ENCODE results near the gene TULP4.

Gene TULP4

DNA sequence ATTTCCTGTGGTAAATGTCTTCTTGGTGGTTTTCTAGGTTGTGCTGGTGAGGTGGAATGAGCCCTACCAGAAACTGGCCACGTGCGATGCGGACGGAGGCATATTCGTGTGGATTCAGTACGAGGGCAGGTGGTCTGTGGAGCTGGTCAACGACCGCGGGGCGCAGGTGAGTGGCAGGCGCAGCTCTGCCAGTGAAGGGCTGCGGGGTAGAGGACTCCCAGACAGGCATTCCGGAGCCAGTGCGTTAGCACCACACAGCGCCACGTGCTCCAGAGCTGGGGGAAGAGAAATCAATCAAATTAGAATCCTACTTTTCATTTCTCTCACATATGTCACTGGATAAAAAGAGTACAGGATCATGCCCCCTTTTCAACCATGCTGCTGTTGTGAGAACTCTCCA is 100.8 kb downstream of the TULP4 start:
- DNase-seq (ENCODE audit: insufficient read length, low spot score) (no peak), FAIRE-seq (no peak)

DNA sequence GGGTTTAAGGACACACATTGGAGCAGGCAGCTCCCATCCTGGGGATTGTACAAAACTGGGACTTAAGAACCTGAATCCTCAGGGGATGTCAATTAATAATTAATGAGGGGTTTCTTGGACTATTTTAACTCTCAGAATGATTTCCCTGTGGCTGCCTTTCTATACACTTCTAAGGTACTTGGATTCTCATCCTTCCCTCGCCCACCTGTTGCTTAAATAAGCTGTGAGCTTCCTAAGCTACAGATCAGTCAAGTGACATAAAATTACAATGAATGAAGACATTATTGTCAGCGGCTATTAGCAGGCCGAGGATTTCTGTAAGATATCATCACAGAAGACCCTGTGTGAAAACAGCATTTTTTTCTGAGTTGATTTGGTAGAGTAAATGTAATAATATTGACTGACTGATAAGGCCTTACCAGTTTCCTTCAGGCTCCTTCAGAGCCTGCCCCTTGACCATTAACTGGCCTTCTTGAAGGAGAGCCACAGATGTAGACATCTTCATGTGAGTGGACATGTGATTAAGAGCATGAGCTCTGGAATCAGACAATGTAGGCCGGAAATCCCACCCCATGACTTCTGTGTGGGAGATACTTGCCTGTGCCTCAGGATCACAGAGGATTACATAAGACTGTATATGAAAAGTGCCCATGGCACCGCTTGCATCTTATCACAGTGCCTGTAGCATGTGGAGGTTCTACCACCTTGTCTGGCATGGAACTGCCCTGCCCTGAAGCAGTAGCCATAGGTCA is 101.7 kb downstream of the TULP4 start:
- no peak for DNase-seq (ENCODE audit: insufficient read length, low spot score)
- FAIRE-seq = no peak

DNA sequence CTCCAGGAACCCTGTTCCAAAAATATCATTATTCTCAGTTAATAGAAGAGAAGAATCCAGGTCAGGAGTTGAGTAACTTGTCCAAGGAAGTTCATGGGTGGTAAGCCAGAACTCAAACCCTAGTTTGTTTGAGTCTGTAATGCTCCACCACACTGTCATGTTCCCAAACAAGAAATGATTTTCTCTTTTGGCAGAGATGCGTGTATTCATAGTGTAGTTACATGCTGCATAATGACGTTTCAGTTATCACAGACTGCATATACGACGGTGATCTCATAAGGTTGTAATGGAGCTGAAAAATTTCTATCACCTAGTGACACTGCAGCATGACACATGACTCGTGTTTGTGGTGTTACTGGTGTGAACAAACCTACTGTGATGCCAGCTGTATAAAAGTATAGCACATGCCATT is 102.6 kb downstream of the TULP4 start:
- no peak for FAIRE-seq
- DNase-seq (ENCODE audit: insufficient read length, low spot score) = no peak

DNA sequence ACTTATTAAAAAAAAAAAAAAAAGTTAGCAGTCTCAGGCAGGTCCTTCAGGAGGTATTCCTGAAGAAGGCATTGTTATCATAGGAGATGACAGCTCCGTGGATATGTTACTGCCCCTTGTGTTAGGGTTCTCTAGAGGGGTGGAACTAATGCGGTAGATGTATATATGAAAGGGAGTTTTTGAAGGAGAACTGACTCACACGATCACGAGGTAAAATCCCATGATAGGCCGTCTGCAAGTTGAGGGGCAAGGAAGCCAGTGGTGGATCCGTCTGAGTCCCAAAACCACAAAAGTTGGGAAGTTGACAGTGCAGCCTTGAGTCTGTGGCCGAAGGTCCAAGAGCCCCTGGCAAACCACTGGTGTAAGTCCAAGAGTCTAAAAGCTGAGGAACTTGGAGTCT is 103.4 kb downstream of the TULP4 start:
- DNase-seq (ENCODE audit: insufficient read length, low spot score) (no peak), FAIRE-seq (no peak)

DNA sequence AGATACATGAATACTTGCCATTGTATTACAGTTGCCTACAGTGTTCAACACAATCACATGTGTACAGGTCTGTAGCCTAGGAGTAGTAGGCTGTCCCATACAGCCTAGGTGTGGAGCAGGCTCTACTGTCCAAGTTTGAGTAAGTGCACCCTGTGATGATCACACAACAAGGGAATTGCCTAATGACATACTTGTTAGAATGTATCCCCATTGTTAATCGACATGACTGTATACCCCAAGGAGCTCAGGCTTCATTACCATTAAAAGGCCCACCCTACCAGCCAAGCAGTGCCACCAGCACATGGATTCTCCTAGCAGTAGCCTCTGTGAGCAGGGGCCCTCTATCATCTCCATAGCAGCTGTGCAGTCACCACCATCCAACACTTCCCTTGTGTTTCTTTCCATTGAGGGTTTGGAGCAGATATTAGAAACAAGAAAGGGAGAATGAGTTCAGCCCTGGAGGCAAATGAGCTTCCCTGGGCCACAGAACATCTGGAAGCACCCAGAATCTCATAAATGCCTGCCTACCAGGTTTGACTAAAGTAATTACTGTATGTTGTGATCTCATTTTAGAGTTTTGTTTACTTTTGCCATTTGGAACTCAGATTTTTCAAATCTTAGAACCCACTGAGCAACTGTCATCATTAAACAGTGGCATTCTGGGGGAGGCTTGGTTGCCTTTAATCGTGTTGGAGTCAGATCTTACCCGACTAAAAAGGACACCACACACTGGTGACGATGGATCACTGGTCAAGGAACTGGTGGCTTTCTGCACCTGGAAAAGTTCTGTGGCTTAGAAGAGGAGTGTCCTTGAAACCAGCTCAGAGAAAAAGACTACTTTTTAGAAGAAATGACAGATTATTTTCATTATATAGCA is 104.9 kb downstream of the TULP4 start:
- DNase-seq (ENCODE audit: insufficient read length, low spot score) = no peak
- FAIRE-seq = no peak

DNA sequence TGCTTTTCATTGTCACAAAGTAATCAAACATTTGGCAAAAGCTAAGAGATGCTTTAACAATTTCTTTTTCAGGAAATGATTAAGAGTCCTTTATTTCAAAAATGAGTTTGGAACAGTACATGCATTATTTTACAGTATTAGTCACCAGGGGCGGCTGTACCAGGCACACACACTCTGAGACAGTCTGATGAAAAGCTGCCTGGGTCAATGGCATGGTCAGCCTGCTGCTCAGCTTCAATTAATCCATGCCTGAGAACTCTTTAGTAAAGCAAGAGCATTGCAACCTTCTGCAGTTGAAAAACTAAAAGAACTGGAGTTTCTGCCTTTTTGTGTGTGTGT is 105.5 kb downstream of the TULP4 start:
- DNase-seq (ENCODE audit: insufficient read length, low spot score) (peak; percentile 12), FAIRE-seq (no peak)

DNA sequence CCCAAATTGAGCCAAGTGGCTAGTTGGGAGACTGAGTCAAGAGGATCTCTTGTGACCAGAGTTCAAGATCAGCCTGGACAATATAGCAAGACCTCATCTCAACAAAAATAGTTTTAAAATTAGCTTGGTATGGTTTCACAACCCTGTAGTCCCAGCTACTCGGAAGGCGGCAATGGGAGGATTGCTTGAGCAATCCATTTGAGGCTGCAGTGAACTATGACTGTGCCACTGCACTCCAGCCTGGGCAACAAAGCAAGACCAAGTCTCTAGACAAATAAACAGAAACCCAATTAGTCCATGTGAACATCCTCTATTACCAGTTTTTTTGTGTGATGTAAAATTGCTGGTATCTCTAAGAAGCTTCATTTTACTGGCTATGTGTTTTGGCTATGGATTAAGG is 106.2 kb downstream of the TULP4 start:
- DNase-seq (ENCODE audit: insufficient read length, low spot score) (no peak), FAIRE-seq (no peak)

DNA sequence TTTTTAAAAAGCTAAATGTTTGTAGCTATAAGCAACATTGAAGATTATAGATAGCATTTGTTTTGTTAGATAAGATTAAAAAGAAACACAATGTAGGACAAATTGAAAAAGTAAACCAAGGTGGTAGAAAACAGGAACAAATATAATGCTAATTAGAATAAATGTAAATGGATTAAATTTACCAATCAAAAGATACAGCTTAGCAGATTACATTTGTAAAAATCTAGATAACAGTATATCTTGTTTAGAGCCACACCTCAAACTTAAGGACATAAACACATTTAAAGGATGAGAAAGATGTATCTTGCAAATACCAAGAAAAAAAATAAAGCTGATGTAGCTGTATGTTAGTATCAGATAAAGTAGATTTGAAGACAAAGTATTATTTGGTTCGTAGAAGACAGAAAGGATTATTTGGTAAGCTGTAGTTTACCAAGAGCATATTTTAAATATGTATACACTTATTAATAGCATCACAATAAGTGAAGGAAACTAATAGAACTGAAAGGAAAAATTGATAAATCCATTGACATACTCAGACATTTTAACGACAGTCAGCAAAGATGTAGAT is 107.2 kb downstream of the TULP4 start:
- DNase-seq (ENCODE audit: insufficient read length, low spot score) (no peak), FAIRE-seq (no peak)

DNA sequence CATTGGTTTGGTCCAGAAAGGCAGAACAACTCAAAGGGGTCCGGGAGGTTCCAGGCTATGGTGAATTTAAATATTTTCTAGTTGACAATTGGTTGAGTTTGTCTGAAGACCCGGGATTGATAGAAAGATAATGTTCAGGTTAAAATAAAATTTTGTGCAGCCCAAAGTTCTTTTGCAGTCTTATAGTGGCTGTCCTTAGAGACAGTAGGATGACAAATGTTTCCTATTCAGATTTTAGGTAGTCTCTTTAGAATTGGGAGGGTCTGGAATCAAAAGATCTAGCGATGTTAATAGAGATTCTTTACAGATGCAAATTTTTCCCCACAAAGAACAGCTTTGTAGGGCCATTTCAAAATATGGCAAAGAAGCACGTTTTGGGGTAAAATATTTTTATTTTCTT is 109.1 kb downstream of the TULP4 start:
- FAIRE-seq (no peak), DNase-seq (ENCODE audit: insufficient read length, low spot score) (no peak)

DNA sequence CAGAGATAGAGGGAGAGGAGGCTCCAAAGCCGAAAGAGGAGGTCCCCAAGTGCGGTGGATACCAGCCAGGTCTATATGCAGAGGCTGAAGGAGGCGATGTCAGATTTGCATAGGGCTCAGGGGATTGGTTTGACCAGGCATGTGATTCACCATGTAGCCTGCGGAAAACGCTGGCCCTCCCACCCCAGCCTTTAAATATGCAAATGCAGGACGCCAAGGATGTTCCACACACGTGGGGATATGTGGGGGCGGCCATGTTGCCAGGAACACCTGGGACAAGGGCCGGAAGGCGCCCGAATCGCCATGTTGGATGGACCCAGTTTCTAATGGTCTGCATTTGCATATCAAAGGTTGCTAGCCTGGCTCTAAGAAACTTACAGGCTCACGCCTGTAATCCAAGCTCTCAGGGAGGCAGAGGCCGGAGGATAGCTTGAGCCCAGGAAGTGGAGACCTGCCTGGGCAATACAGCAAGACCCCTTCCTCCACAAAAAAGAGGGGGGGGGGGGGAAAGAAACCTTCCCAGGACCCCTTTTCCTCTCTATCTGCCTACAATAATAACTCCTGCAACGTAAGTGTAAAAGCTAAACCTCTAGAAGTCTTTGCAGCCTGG is 110.5 kb downstream of the TULP4 start:
- FAIRE-seq (no peak), DNase-seq (ENCODE audit: insufficient read length, low spot score) (no peak)

DNA sequence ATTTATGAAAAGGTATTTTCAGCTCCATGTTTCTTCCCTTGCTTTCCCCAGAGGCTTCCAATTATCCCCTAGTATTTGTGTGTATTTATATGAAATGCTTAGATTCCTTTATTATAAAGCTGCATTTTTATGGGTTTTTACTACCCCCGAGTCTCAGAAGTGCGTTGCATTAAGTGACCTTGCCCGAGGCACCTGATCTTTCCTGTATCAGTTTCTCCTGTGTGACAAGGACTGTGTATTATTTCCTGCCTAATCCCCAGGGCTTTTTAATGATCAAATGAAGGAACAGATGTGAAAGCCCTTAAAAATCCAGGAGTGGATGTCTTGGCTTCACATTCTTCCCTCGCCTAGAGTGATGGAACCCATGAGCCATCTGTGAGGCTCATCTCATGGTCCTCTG is 118.8 kb downstream of the TULP4 start:
- no peak for DNase-seq (ENCODE audit: insufficient read length, low spot score)
- FAIRE-seq = no peak

DNA sequence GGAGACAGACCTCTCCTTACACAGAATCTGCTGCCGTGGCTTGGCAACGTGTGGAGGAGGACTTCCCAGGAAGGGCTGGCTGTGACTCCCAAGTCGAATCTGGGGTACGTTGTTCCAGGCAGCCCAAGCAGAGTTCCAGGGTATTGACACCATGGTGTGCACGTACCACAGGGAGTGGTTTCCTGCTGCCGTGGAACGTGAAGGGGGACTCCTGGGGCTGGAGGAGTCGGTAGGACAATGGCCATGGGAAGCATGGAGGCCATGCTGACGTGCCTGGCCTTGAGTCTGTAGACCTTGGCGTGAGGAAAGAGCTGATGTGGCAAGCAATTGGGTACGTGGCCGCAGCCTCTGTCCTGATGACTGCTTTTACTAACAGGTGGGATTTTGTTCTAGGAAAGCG is 119.3 kb downstream of the TULP4 start:
- DNase-seq (ENCODE audit: insufficient read length, low spot score) (no peak), FAIRE-seq (no peak)

DNA sequence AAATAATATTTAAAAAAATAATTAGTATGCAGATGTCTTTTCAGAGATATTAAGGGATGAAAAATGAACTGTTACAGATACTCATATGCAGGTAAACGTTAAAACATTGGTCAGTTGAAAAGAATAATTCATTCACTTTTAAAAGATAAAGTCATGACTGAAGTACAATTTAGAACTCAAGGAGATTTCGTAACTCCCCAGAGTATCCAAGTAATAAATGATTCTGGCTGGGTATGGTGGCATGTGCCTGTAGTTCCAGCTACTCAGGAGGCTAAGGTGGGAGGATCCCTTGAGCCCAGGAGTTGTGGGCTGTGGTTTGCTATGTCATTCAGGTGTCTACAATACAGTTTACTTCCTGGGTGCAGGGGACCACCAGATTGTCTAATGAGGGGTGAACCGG is 125.3 kb downstream of the TULP4 start:
- no peak for DNase-seq (ENCODE audit: insufficient read length, low spot score)
- FAIRE-seq = no peak

DNA sequence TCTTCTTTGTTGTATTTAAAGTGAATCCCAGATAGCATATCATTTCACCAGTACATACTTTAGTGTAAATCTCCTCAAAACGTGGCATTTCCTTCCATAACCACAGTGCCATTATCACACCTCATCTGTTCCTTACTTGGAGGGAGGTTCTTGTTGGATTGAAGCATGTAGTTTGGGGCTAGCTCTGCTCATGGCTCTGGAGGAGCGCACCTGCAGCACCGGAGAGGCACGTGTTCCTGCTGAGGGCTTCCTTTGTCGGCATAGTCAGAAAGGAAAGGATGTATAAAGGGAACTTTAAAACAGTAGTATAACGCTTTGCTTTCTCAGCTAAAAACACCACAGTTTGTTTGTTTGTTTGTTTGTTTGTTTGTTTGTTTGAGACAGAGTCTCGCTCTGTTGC is 126.0 kb downstream of the TULP4 start:
- FAIRE-seq = no peak
- no peak for DNase-seq (ENCODE audit: insufficient read length, low spot score)

DNA sequence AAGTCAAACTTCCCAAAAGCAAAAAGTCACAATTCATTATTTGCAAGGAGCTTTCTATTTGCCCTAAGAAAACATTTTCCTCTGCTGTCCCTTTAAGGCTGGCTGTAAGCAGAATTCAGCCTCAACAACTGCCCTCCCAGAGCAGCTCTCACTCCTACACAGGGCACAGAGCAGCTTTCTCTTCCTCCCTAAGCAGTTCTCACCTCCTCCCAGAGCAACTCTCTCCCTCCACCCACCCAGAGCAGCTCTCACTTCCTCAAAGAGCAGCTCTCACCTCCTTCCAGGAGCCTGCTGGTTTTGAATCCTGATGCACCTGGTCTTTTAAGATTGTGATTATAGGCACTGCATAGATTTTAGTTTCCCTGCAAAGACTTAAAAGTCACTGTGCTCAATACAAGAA is 127.0 kb downstream of the TULP4 start:
- no peak for FAIRE-seq
- no peak for DNase-seq (ENCODE audit: insufficient read length, low spot score)

DNA sequence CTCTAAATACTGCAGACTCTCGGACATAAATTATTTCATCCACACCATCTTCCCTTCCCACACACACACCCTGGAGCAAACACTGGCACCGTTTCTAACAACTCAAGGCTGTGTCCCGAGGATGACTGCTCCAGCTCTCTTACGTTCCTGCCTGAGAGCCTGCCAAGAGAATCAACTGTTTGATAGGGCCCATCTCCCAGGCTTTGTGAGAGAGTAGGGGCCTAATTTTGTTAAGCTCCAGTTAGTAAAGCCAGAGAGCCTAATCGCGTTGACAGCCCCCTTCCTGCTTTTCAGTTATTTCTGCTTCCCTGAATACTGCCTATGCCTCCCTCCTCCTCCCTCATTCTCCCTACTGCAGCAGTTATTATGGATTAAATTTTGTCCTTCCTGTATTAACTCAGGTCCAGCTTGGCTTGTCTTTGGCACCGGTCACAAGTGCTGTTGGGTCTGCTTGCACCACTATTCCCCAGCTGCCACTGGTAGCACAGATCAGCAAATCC is 129.5 kb downstream of the TULP4 start:
- no peak for FAIRE-seq
- no peak for DNase-seq (ENCODE audit: insufficient read length, low spot score)

DNA sequence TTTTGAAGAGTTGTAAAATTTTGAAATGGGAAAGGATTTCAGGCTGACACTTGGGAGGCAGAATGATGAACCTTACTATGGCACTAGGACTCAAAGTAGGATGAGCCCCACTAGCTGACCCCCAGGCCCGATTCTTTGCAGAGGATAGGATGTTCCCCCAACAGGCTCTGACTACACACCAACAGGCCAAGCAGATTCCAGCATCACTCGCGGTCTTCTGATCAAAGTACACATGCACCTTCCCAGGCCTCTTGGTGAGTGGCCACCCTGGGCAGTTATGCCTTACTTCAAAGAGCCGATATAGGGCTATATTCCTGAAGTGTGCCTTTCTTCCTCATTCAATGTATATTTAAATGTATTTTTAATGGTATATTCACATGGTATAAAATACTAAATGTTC is 130.0 kb downstream of the TULP4 start:
- FAIRE-seq (no peak), DNase-seq (ENCODE audit: insufficient read length, low spot score) (no peak)

DNA sequence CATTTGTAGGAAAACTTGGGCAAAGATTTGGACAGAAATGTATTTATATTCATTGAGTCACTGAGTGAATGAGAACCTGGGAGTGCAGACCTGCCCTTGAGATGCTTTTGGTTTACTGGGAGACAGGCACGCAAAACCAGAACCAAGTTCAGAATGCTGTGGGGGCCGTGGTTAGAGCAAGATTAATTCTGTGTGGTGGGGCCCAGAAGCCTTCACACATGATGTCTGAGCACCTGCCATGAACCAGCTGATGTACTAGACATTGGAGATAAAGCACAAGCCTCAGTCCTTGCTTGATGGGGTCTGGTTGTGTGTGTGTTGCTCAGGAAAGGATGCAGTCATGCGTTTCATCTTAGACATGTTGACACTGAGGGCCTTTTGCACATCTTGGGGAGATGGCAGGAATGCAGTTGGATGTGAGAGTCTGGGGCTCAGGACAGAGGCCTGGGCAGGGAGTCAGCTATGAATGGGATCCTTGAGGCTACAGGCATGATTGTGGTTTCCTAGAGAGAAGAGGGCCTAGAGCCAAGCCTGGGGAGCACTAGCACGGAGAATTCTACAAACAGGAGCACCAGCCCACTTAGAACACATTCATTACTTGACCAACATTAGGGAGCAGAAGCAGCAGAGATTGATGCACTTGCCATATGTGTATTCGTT is 133.3 kb downstream of the TULP4 start:
- FAIRE-seq (no peak), DNase-seq (ENCODE audit: insufficient read length, low spot score) (no peak)

DNA sequence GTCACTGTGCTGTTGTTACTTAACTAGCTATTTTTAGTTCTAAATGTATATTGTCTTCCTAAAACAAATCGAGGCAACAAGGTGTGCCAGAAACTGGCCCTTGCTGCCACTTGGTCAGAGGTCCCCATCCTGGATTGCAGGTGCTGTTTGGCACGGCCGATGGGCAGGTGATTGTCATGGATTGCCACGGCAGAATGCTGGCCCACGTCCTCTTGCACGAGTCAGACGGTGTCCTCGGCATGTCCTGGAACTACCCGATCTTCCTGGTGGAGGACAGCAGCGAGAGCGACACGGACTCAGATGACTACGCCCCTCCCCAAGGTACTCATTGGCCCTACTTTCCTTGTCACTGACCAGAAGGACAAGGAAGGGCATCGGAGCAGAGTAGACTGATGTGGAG is 136.6 kb downstream of the TULP4 start:
- FAIRE-seq (no peak), DNase-seq (ENCODE audit: insufficient read length, low spot score) (no peak)

DNA sequence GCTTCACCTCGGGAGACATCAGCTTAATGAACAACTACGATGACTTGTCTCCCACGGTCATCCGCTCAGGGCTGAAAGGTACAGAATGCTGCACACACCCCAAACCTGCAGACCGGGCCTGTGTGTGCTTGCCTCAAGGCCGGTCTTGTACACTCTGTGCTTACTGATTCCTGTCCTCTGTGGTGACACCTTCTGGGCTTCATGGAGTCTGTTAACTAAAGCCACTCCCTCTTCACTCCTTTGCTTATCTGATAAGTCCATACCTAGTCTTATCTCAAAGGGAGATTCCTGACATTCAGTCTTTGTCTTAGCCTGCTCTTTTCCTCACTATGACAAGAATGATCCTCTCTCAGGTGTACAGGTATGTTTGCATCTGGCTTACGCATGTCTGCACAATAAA is 139.9 kb downstream of the TULP4 start:
- FAIRE-seq = no peak
- no peak for DNase-seq (ENCODE audit: insufficient read length, low spot score)

DNA sequence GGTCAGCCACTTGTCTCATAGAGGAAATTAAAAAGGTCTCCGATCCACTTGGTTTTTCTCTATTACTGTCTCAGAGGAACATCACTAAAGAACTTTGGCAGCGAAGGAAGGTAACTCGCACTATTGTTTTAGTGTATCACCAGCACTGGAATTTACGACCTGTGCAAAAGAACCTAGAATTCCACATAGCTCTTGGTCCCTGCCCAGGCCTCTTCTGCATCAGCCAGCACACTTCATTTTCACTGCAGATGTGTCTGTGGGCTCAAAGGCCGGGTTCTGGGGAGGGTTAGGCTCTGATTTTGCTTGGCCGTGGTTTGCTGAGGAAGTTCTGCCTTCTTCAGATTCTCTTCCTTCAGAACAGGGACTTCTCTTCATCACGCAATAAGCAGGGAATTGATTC is 144.9 kb downstream of the TULP4 start:
- FAIRE-seq = no peak

More for the DNA sequence above, 144.9 kb downstream of the TULP4 start:
- DNase-seq (ENCODE audit: insufficient read length, low spot score) = no peak

Measured in HTR-8/SVneo (cell line).